Measurements from ENCODE around the gene TNFRSF12A. TPM values are rescaled to one million over a fixed set of nuclear protein-coding genes. Genes with fewer than 3 reads are reported as not detected.
A peak's percentile ranks its signal among the peaks of the same experiment; 100 is the strongest.

TNFRSF12A gene
- total and polyA plus RNA-seq, 9 of the 15 experiments (the other 6 are each of a cell fraction or from before 2014, with no cell fraction given): 0.41 to 61.8 (median 26.5) TPM

DNA sequence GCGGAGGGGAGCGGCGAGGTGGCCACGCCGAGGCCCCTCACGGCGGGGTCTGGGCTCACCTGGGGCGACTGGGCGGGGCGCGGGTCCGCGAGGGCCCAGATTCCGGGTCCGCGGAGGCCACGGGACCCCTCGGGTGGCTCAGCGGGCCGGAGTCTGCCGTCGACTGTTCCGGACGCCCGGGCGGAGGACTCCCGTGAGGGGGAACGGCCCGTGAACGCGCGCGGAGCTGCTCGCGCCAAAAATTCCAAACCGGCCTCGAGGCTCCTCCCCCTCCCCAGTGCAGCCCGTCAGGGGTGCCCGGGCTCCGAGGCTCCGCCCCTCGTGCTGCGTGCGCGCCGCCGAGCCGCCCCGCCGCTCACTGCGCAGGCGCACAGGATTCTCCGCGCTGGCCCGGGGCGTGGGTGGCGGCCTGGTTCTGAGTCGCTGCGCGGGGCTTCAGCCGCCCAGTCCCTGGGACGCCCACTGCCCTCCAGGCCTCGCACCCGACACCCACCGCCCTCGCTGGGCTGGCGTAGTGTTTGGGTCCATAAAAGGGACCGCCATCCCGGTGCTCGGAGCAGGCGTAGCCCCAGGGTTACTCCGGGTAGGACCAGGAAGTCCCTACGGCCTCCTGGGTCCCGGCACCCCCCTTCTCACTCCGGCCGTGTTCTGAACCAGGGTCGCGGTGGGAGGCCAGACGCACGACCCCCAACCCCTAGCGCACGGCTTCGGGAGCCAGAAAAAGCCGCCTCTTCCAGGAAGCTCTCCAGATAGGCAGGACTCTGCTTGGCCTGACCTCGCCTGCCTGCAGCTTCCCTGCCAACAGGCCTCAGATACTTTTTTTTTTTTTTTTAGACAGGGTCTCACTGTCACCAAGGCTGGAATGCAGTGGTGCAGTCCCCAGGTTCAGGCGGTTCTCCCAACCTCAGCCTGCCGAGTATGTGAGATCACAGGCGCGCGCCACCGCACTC, 39.7 kb upstream of the TNFRSF12A start, which contains the start of gene PKMYT1 (continued):
- TF ChIP-seq, protein P1, sequence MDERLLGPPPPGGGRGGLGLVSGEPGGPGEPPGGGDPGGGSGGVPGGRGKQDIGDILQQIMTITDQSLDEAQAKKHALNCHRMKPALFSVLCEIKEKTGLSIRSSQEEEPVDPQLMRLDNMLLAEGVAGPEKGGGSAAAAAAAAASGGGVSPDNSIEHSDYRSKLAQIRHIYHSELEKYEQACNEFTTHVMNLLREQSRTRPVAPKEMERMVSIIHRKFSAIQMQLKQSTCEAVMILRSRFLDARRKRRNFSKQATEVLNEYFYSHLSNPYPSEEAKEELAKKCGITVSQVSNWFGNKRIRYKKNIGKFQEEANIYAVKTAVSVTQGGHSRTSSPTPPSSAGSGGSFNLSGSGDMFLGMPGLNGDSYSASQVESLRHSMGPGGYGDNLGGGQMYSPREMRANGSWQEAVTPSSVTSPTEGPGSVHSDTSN (CRISPR knock-in tag; IDR thresholded peaks at IDR 0.05; ENCODE audit: low read depth): no peak
- TF ChIP-seq, protein P1 (tag; conservative IDR thresholded peaks at IDR 0.05; ENCODE audit: low read depth): no peak
- TF ChIP-seq CHD2 (IDR thresholded peaks at IDR 0.05; ENCODE audit: low read depth, low read length) (no peak), TGIF2 (CRISPR knock-in tag; IDR thresholded peaks at IDR 0.05) (no peak), TEAD2 (tag; IDR thresholded peaks at IDR 0.05) (no peak), FOS (IDR thresholded peaks at IDR 0.05; ENCODE audit: extremely low read depth, insufficient read length) (no peak), SPI1 (IDR thresholded peaks at IDR 0.05; ENCODE audit: borderline replicate concordance, low read depth, low read length) (no peak), NR1H2 (CRISPR knock-in tag; IDR thresholded peaks at IDR 0.05) (no peak), ARNT (IDR thresholded peaks at IDR 0.05) (no peak), SRSF3 (IDR thresholded peaks at IDR 0.05; ENCODE audit: insufficient read depth, low read length) (peak; percentile 84; the same call in 1 of the 2 replicates), ETV6 (IDR thresholded peaks at IDR 0.05; ENCODE audit: borderline replicate concordance in 1 of 2, low read depth in 2 of 2, low read length in 1 of 2) (no peak), ETV6 (CRISPR knock-in tag; IDR thresholded peaks at IDR 0.05; ENCODE audit: borderline replicate concordance) (no peak; the same call in 1 of the 2 replicates), CCAR2 (IDR thresholded peaks at IDR 0.05; ENCODE audit: low read depth, low read length) (no peak), BRF1 (IDR thresholded peaks at IDR 0.05; ENCODE audit: borderline replicate concordance, extremely low read depth, insufficient read length) (no peak)
- TF ChIP-seq, protein P2, sequence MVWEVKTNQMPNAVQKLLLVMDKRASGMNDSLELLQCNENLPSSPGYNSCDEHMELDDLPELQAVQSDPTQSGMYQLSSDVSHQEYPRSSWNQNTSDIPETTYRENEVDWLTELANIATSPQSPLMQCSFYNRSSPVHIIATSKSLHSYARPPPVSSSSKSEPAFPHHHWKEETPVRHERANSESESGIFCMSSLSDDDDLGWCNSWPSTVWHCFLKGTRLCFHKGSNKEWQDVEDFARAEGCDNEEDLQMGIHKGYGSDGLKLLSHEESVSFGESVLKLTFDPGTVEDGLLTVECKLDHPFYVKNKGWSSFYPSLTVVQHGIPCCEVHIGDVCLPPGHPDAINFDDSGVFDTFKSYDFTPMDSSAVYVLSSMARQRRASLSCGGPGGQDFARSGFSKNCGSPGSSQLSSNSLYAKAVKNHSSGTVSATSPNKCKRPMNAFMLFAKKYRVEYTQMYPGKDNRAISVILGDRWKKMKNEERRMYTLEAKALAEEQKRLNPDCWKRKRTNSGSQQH (CRISPR knock-in tag; IDR thresholded peaks at IDR 0.05): no peak
- TF ChIP-seq, protein P3, sequence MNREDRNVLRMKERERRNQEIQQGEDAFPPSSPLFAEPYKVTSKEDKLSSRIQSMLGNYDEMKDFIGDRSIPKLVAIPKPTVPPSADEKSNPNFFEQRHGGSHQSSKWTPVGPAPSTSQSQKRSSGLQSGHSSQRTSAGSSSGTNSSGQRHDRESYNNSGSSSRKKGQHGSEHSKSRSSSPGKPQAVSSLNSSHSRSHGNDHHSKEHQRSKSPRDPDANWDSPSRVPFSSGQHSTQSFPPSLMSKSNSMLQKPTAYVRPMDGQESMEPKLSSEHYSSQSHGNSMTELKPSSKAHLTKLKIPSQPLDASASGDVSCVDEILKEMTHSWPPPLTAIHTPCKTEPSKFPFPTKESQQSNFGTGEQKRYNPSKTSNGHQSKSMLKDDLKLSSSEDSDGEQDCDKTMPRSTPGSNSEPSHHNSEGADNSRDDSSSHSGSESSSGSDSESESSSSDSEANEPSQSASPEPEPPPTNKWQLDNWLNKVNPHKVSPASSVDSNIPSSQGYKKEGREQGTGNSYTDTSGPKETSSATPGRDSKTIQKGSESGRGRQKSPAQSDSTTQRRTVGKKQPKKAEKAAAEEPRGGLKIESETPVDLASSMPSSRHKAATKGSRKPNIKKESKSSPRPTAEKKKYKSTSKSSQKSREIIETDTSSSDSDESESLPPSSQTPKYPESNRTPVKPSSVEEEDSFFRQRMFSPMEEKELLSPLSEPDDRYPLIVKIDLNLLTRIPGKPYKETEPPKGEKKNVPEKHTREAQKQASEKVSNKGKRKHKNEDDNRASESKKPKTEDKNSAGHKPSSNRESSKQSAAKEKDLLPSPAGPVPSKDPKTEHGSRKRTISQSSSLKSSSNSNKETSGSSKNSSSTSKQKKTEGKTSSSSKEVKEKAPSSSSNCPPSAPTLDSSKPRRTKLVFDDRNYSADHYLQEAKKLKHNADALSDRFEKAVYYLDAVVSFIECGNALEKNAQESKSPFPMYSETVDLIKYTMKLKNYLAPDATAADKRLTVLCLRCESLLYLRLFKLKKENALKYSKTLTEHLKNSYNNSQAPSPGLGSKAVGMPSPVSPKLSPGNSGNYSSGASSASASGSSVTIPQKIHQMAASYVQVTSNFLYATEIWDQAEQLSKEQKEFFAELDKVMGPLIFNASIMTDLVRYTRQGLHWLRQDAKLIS (CRISPR knock-in tag; IDR thresholded peaks at IDR 0.05): no peak; the same call in 1 of the 2 replicates
- TF ChIP-seq, protein P4, sequence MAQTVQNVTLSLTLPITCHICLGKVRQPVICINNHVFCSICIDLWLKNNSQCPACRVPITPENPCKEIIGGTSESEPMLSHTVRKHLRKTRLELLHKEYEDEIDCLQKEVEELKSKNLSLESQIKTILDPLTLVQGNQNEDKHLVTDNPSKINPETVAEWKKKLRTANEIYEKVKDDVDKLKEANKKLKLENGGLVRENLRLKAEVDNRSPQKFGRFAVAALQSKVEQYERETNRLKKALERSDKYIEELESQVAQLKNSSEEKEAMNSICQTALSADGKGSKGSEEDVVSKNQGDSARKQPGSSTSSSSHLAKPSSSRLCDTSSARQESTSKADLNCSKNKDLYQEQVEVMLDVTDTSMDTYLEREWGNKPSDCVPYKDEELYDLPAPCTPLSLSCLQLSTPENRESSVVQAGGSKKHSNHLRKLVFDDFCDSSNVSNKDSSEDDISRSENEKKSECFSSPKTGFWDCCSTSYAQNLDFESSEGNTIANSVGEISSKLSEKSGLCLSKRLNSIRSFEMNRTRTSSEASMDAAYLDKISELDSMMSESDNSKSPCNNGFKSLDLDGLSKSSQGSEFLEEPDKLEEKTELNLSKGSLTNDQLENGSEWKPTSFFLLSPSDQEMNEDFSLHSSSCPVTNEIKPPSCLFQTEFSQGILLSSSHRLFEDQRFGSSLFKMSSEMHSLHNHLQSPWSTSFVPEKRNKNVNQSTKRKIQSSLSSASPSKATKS (CRISPR knock-in tag; IDR thresholded peaks at IDR 0.05): no peak

Measured in K562 (cell line).